GM12865 (cell line): Measurements from ENCODE around the gene MAP3K20.
"Not testable (repeated sequence)": the region's sequence is repeated elsewhere in the genome, so short reads cannot be mapped to it uniquely, and the experiment has no call there.

Experiments used
- DNase-seq: peaks from one replicate; pipeline ENCODE4 v3.0.0; 2010; ENCODE audit warnings: low read depth
- H3K4me3 ChIP-seq: 2 replicates; pipeline ENCODE4 v1.5.1; 2011; ENCODE audit warnings: mild to moderate bottlenecking, low read depth, low read length, control low read depth
- TF ChIP-seq, protein P1 (sequence below): IDR thresholded peaks from 2 replicates; pipeline ENCODE4 v1.5.1; 2011; ENCODE audit warnings: low read length, control low read depth, low read depth, inconsistent platforms; ENCODE audit not compliant: insufficient read depth; ENCODE audit errors: missing control alignments

Gene MAP3K20

DNA sequence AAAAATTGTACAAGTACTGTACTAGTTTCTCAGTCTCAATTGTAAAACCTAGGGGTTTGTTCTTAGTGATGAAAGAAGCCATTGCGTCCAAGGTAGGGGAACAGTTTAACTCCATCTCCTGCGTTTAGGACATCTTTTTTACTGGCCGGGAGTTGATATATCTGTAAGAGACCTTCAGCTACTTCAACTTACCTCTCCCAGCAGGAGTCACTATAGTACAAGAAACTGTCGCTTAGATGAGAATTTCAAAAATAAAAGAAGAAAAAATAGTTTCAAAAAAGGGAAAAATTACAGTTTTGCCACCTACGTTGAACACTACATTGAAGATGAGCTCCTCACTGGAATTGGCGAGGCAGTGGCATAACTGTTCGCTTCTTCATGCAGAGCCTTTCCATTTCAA is 122.7 kb downstream of the MAP3K20 start:
- DNase-seq: no peak
- no peak overlapping the region for H3K4me3 ChIP-seq
- TF ChIP-seq, protein P1, sequence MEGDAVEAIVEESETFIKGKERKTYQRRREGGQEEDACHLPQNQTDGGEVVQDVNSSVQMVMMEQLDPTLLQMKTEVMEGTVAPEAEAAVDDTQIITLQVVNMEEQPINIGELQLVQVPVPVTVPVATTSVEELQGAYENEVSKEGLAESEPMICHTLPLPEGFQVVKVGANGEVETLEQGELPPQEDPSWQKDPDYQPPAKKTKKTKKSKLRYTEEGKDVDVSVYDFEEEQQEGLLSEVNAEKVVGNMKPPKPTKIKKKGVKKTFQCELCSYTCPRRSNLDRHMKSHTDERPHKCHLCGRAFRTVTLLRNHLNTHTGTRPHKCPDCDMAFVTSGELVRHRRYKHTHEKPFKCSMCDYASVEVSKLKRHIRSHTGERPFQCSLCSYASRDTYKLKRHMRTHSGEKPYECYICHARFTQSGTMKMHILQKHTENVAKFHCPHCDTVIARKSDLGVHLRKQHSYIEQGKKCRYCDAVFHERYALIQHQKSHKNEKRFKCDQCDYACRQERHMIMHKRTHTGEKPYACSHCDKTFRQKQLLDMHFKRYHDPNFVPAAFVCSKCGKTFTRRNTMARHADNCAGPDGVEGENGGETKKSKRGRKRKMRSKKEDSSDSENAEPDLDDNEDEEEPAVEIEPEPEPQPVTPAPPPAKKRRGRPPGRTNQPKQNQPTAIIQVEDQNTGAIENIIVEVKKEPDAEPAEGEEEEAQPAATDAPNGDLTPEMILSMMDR: no peak

DNA sequence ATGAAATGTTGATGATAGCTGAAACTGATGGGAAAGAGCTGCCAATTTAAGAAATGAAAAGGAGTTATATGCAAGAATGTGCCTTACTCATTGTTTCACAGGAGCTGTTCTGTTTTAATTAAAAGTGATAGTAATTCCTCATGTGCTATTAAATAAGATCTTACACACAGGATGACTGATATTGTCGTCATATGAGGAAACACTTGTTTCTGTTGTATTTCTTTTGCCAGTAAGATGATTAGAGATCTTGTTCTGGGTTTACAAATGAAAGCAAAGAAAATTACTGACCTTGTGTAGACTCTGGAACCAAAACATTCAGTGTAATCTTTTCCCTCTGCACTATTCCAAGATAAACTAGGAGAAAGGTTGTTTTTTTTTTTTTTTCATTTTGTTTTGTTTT is 123.6 kb downstream of the MAP3K20 start:
- no peak overlapping the region for H3K4me3 ChIP-seq
- TF ChIP-seq, protein P1: no peak
- no peak for DNase-seq

DNA sequence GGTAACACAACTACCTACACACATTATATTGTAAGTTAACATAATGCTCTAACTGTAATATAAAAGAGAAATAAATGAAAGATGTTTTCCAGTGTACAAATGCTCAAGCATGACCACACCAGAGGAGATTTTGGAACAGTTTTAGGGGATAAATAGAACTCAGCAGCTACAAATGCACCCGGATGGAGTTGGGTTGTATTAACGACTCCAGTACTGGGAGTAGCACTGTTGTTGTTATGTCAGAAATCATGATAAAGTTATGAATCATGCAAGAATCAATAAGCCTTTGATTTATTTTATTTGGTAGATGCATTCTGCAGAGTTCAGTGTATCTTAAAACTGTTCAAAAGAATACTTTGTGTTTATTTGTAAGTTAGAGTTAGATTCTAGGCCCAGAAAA is 126.9 kb downstream of the MAP3K20 start:
- H3K4me3 ChIP-seq: no peak overlapping the region
- TF ChIP-seq, protein P1: no peak
- no peak for DNase-seq

DNA sequence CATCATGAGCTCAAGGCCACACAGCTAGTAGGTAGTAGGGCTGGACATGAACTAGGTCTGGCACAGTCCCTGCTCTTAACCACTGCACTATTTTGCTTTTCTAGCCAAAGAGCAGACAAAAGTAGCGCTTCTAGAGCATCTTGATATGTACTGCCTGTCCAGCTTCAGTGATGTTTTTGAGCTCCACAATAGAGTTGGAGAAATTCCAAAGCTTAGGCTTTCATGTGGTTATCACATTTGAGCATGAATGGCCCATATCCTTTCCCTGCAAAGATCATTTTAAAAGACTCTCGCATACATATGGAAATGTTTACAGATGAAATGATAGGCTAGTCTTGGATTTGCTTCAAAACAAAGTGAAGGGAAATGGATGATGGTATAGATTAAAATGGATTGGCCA is 128.7 kb downstream of the MAP3K20 start:
- H3K4me3 ChIP-seq: no peak overlapping the region
- no peak for DNase-seq
- TF ChIP-seq, protein P1: no peak

DNA sequence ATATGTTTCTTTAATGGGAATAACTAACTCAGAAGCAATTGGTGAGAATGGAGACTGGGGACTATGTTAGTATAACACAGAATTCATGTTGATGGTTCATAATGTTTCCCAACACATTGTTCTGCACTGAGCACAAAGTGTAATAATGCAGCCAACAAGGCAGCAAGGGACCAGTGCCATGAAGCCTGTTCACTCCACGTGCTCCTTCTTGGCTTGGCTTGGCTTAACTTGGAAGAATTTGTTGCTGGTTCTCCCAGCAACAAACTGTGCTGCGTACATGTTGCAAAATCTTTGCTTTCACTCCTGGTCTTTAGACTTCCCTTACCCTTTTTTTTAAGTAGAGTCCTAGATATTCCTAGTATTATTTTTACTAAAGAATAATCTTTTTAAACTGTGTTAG is 129.7 kb downstream of the MAP3K20 start:
- H3K4me3 ChIP-seq: no peak overlapping the region
- no peak for DNase-seq
- TF ChIP-seq, protein P1: no peak

DNA sequence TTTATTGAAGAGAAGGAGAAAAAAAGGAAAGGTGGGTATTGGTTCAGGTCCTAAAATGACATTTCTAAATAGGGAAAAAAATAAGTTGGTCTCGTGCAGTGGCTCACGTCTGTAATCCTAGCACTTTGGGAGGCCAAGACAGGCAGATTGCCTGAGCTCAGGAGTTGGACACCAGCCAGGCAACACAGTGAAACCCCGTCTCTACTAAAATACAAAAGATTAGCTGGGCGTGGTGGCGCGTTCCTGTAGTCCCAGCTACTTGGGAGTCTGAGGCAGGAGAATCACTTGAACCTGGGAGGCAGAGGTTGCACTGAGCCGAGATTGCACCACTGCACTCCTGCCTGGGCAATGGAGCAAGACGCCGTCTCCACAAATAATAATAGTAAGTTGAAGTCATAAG is 131.5 kb downstream of the MAP3K20 start:
- not testable (repeated sequence) for H3K4me3 ChIP-seq, DNase-seq

DNA sequence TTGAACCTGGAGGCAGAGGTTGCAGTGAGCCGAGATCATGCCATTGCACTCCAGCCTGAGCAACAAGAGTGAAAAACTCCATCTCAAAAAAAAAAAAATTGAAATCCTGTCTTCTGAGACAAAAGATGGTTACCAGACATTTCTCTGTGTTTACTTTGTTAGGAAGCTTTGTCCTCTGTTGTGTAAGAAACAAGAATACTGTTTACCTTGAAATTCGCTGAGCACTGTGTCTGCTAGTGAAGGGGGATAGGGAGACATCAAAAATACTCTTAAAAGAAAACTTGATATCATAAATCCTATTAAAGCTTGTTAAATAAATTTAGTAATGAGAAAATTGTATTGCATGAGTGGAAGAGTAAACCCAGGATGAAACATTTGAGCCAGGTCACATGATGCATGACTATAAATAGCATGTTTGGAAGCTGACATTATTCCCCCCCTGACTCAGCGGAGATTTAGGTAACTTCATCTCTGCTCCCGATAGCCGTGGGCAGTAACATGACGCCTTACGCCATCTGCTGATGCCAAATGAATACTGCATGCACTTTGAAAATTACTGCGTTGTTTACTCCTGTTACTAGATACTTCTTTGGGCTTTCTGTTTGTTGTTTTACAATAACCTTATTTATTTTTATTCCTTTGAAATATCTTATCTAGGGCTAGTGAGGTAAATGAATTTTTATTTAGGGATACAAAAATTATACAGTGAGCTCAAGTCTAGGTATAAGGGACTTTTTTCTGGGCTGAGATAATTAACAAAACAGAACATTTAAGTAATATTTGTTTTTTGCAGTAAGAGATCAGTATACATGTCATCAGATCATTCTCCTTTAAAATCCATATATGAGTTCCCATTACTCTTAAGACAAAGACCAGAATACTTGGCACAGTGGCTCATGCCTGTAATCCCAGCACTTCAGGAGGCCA is 134.9 kb downstream of the MAP3K20 start:
- H3K4me3 ChIP-seq: no peak overlapping the region
- TF ChIP-seq, protein P1: peak; percentile 84
- DNase-seq: peak; percentile 78
